Natural killer cell (primary cell): ENCODE measurements around the gene SPRED2. TPM values are rescaled to one million over a fixed set of nuclear protein-coding genes. Genes with fewer than 3 reads are reported as not detected.

Experiments
- ATAC-seq, 3 donors: fragments of 150-1000 bp in 2 of 3; fragments of 200-7000 bp in 1 of 3; cut with Tn5 transposase; 1 replicate in 1 of 3; 2 replicates in 2 of 3; pipeline ENCODE4 v1.10.0; 2021; ENCODE audit warnings: mild to moderate bottlenecking in 2 of 3, moderate library complexity in 2 of 3
- DNase-seq, 2 donors: peaks; one replicate each; pipeline versions ENCODE4 v3.0.0 to v3.0.0-alpha.2; 2013 to 2021; ENCODE audit warnings: mixed read lengths in 1 of 2
- H3K27ac ChIP-seq: one replicate; pipeline ENCODE4 v1.5.1; 2013; ENCODE audit warnings: mild to moderate bottlenecking, low read length
- H3K27me3 ChIP-seq: one replicate; pipeline ENCODE4 v1.6.1; 2013; ENCODE audit warnings: low read length; ENCODE audit not compliant: control insufficient read depth, insufficient read depth
- H3K36me3 ChIP-seq: one replicate; pipeline ENCODE4 v1.6.1; 2013; ENCODE audit warnings: low read length; ENCODE audit not compliant: control insufficient read depth, insufficient read depth
- H3K4me1 ChIP-seq: one replicate; pipeline ENCODE4 v1.6.1; 2013; ENCODE audit warnings: low read length; ENCODE audit not compliant: control insufficient read depth, insufficient read depth
- H3K4me3 ChIP-seq: one replicate; pipeline ENCODE4 v1.5.1; 2013; ENCODE audit warnings: low read length
- H3K9me3 ChIP-seq: one replicate; pipeline ENCODE4 v1.6.1; 2013; ENCODE audit warnings: low read length; ENCODE audit not compliant: control insufficient read depth, insufficient read depth
- H3K27ac Mint-ChIP-seq, 2 donors: one replicate each; pipeline ENCODE4 v1.8.0; 2022; ENCODE audit warnings: mild to moderate bottlenecking in 2 of 2, mixed read lengths in 2 of 2, moderate library complexity in 1 of 2
- H3K27me3 Mint-ChIP-seq, 2 donors: one replicate each; pipeline ENCODE4 v1.8.0; 2022; ENCODE audit warnings: low read depth in 2 of 2, mixed read lengths in 2 of 2
- H3K36me3 Mint-ChIP-seq: one replicate; pipeline ENCODE4 v1.8.0; 2022; ENCODE audit warnings: mixed read lengths
- H3K4me1 Mint-ChIP-seq, 2 donors: one replicate each; pipeline ENCODE4 v1.8.0; 2022; ENCODE audit warnings: mixed read lengths in 2 of 2
- H3K4me3 Mint-ChIP-seq: one replicate; pipeline ENCODE4 v1.8.0; 2022; ENCODE audit warnings: mild to moderate bottlenecking, moderate library complexity, mixed read lengths
- H3K9me3 Mint-ChIP-seq, 2 donors: one replicate each; pipeline ENCODE4 v1.8.0; 2022; ENCODE audit warnings: mixed read lengths in 2 of 2
- WGBS: methylation state at CpG from one replicate; pipeline ENCODE4 v1.1.7; 2013; ENCODE audit warnings: missing lambda C conversion rate; ENCODE audit not compliant: insufficient coverage; 5-methylcytosine and 5-hydroxymethylcytosine counted together
- intact Hi-C: fragments of 100-400 bp; cut with micrococcal nuclease; formaldehyde crosslinking; loops from one replicate; pipeline ENCODE4 v1.14.2; 2022
- total RNA-seq, 4 donors: library from RNA; stranded (reverse); fragments of 120-200 nt in 1 of 4; gene quantifications; one replicate each; pipeline versions ENCODE4 v1.2.3 to v1.2.4, GENCODE V29; 2013 to 2022
- TF ChIP-seq, protein P1 (sequence below): fragments of 200-600 bp; IDR thresholded peaks from one replicate; pipeline ENCODE4 v1.8.0; 2022; ENCODE audit warnings: antibody characterized with exemption

The SPRED2 gene
- total RNA-seq, 3 donors from 2014 or later (not counting 1 experiment from before 2014, with no cell fraction given): 3.8 to 8.6 (median 8.3) TPM

DNA sequence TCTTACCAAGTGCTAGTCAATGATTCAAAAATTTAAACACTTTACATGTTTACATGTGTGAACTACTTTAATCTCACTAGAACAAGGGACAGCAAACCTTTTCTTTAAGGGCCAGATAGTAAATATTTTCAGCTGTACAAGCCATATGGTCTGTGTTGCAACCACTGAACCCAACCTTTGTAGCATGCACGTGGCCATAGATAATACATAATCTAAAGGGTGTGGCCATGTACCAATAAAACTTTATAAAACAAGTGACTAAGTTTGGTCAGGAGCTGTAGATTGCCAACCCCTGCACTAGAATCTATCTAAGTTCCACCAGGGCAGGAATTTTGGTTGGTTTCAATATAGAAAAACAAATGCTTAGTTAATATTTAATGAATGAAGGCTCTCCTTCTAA is 18.4 kb upstream of the SPRED2 start:
- no peak overlapping the region for H3K4me3 ChIP-seq
- peaks cover 2% of the 10 kb centered on the region for H3K27me3 ChIP-seq
- intact Hi-C loops: no loop called here
- ATAC-seq (no peak), DNase-seq (no peak)
- H3K27ac ChIP-seq: no peak overlapping the region
- no peaks in the 10 kb centered on the region for H3K36me3 Mint-ChIP-seq
- no peak overlapping the region for H3K4me3 Mint-ChIP-seq
- H3K36me3 ChIP-seq: no peaks in the 10 kb centered on the region
- H3K27me3 Mint-ChIP-seq: peaks cover 20 to 36% of the 10 kb centered on the region in 2 donors
- no peaks in the 10 kb centered on the region for H3K9me3 Mint-ChIP-seq
- no peaks in the 10 kb centered on the region for H3K4me1 ChIP-seq
- H3K4me1 Mint-ChIP-seq: no peaks in the 10 kb centered on the region
- H3K9me3 ChIP-seq: no peaks in the 10 kb centered on the region
- H3K27ac Mint-ChIP-seq: no peak overlapping the region
- TF ChIP-seq, protein P1, sequence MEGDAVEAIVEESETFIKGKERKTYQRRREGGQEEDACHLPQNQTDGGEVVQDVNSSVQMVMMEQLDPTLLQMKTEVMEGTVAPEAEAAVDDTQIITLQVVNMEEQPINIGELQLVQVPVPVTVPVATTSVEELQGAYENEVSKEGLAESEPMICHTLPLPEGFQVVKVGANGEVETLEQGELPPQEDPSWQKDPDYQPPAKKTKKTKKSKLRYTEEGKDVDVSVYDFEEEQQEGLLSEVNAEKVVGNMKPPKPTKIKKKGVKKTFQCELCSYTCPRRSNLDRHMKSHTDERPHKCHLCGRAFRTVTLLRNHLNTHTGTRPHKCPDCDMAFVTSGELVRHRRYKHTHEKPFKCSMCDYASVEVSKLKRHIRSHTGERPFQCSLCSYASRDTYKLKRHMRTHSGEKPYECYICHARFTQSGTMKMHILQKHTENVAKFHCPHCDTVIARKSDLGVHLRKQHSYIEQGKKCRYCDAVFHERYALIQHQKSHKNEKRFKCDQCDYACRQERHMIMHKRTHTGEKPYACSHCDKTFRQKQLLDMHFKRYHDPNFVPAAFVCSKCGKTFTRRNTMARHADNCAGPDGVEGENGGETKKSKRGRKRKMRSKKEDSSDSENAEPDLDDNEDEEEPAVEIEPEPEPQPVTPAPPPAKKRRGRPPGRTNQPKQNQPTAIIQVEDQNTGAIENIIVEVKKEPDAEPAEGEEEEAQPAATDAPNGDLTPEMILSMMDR: no peak
- WGBS: 50% methylated on average over 1 of the region's 1 CpG

DNA sequence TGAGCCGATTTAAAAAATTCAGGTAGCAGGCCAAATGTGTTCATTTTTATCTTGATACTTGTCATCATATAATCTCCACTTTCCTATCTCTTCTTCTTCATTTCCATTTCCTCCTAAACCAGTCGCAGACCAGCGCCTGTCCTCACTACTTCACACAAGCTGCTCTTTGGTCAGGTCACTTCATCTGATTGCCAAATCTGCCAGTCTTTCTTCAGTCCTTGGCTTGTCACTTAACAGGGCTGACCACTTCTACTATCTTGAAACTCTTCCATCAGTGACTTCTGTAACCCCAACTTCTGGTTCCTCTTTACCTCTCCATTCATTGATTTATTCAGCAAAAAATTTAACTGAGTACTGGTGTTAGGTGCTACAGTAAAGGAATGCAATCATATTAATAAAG is 18.0 kb upstream of the SPRED2 start:
- Histone ChIP-seq H3K4me1 (no peaks in the 10 kb centered on the region), H3K36me3 (no peaks in the 10 kb centered on the region), H3K27ac (no peak overlapping the region), H3K4me3 (no peak overlapping the region), H3K9me3 (no peaks in the 10 kb centered on the region), H3K27me3 (peaks cover 2% of the 10 kb centered on the region)
- Mint-ChIP-seq H3K4me3 (no peak overlapping the region), H3K9me3 (no peaks in the 10 kb centered on the region), H3K27me3 (peaks cover 20 to 36% of the 10 kb centered on the region in 2 donors), H3K4me1 (no peaks in the 10 kb centered on the region), H3K27ac (no peak overlapping the region), H3K36me3 (no peaks in the 10 kb centered on the region)
- intact Hi-C loops: no loop called here
- TF ChIP-seq, protein P1: no peak
- WGBS: 85% methylated on average over 3 of the region's 3 CpGs
- DNase-seq (no peak), ATAC-seq (peak in 1 of 3 donors; percentile 88)

DNA sequence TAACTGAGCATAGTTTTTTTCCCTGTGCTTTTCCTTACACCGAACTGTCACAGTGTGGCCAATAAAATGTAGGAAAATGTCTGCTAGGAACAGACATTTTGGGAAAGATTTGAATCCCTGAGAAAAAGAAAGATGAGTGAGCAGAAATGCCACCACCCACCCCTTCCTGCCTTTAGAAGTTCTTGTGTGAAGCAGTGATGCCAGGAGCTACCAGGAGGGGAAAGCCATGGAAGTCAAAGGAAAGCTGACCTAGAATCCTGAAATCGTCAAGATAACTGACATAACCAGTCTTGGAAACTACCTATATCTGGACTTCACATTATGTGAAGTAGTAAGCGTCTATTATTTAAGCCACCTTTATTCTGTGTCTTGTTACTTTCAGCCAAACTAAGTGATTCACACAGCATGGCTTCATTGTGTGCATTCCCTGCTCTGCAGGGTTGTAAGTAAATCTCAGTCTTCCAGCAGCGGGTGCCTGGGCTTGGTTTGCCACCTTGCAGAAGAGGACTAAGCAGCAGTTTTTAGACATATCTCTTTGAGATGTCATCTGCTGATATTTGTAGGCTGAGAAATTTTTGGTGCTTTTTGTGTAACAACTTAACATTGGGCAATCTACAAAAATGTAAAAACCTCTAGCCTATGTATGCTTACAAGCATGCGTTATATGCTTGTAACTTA is 11.2 kb upstream of the SPRED2 start:
- no peak overlapping the region for H3K4me3 ChIP-seq
- ATAC-seq: no peak
- H3K36me3 ChIP-seq: no peaks in the 10 kb centered on the region
- Mint-ChIP-seq H3K4me1 (peaks cover 0 to 5% of the 10 kb centered on the region in 2 donors), H3K4me3 (no peak overlapping the region), H3K27me3 (peaks cover 10 to 16% of the 10 kb centered on the region in 2 donors), H3K36me3 (no peaks in the 10 kb centered on the region), H3K27ac (no peak overlapping the region), H3K9me3 (no peaks in the 10 kb centered on the region)
- intact Hi-C loops: no loop called here
- 94% methylated on average over 4 of the region's 5 CpGs for WGBS
- TF ChIP-seq, protein P1: no peak
- H3K4me1 ChIP-seq: no peaks in the 10 kb centered on the region
- H3K9me3 ChIP-seq: no peaks in the 10 kb centered on the region
- H3K27me3 ChIP-seq: no peaks in the 10 kb centered on the region
- H3K27ac ChIP-seq: no peak overlapping the region
- no peak for DNase-seq
